DMS 273 (cell line): ENCODE measurements around the gene POM121.
"Not testable (repeated sequence)": the region's sequence is repeated elsewhere in the genome, so short reads cannot be mapped to it uniquely, and the experiment has no call there.

Source experiments
- DNase-seq: peaks from one replicate; lab custom pipeline; 2025; ENCODE audit not compliant: unreplicated experiment; lab: John Stamatoyannopoulos, UW

The POM121 gene

DNA sequence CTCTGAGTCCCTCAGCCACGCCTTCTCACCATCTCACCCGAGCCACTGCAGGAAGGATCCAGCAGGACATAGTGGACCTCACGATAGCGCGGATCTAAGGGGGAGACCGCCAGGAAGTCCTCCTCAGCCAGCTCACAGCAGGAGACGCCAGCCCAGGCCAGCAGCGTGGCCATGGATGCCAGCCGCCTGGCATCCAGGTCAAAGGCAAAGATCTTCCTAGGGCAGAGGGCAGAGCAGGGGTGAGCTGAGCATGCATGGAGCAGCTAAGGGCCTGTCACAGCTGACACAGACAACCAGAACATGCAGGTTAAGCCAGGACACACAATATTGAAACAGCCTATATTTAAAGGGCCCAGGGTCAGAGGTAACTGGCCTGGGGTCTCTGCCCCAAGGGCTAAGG, 24.4 kb downstream of the POM121 start:
- DNase-seq, result not testable (repeated sequence)

DNA sequence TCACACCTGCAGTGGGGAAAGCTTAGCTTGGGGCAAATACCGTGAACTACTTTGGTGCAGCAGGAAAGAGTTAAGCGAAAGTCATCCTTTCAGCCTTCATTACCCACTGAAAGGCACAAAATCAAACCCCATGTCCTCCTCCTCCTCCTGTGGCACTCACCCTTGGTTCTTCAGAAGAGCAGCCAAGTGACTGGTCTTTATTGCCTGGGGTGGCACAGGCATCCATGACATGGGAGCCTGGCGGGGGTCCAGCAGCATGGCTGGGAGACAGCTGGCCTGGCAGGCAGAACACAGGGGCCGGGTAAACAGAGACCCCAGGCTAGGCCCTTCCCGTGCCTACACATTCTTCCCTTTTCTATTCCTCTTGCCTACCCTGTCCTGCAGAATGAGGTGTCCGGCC, 24.8 kb downstream of the POM121 start:
- peak; percentile 83 for DNase-seq

DNA sequence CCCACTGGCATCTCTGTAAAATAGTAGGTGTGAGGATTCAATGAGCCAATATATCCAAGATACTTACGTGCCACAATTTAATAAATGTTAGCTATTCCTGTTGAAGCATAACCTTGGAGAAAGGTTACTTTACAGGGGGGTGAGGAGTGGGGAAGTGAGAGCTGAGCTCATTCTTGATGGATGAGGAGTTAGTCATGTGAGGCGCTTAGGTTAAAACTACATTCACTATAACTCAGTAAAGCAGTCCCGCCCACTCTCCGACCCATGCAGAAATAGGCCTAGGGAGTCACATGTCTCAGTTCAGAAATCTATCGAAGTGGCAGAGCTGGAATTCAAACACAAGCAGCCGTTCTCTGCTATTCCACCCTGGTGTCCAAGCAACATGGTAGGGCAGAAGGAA, 25.5 kb downstream of the POM121 start:
- not testable (repeated sequence) for DNase-seq

DNA sequence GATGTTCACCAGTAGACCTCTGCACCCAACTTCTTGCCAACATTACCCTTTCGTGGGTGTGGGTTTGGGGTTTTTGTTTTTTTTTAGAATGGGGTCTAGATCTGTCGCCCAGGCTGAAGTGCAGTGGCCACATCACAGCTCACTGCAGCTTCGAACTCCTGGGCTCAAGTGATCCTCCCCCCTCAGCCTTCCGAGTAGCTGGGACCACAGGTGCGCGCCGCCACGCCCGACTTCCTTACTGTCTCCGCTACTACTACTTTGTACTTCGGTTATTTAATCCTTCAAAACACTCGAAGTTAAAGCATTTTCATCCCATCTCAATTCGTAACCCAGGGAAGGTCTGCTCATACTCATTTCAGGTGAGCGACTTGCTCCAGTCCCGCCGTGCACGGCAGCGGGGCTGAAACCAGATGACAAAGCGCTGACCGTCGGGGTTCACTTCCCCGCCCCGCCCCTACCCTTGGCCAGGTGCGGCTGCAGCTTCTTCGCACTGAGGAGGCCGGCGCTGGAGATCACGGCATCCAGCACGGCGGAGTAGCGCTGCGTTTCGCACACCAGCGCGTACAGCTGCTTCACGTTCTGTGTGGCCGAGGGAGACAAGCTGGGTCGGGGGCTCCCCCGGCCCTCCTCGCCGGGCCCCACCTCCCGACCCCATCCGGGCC, 29.1 kb downstream of the POM121 start:
- not testable (repeated sequence) for DNase-seq

DNA sequence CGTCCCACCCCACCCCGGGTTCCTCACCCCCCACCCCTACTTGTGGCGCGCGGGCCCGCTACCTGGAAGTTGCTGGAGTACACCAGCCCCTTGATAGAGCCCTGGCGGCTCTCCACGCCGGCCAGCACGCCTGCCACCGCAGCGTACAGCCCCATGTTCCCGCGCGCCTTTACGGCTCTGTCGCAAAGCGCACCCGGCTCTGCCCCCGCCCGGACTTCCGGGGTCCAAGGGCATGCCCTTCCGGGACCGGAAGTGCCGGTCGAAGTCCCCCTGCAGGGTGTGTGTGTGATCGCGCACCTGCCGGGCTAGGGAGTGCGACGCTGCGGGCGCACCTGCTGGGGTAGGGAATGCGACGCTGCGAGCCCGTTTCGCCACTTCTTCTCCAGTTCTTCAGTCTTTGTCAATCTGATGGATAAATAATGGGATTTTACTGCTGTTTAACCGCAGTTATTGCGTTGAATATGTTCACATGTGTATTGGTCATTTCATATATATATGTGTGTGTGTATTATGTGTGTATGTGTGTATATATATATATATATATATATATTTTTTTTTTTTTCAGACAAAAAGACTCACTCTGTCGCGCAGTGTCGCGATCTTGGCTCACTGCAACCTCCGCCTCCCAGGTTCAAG, 29.8 kb downstream of the POM121 start:
- DNase-seq, result not testable (repeated sequence)

DNA sequence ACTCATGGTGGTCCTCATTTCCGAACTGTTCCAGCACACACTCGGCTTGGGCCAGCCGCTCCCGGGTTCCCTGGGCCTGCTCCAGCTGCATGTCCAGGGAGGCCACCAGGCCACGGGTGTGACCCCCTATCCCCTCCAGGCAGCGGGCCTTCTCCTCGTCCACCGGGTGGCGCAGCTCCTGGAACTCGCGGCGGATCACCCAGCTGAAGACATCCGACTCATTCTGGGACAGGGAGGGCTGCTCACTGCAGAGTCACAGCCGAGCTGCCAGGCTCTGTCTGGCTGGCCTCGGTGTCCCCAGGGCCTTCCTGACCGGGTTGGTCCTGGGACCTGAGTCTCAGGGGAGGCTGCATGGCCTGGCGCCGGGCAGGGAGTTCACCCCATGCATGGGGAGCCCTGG, 35.1 kb downstream of the POM121 start:
- DNase-seq, result not testable (repeated sequence)

DNA sequence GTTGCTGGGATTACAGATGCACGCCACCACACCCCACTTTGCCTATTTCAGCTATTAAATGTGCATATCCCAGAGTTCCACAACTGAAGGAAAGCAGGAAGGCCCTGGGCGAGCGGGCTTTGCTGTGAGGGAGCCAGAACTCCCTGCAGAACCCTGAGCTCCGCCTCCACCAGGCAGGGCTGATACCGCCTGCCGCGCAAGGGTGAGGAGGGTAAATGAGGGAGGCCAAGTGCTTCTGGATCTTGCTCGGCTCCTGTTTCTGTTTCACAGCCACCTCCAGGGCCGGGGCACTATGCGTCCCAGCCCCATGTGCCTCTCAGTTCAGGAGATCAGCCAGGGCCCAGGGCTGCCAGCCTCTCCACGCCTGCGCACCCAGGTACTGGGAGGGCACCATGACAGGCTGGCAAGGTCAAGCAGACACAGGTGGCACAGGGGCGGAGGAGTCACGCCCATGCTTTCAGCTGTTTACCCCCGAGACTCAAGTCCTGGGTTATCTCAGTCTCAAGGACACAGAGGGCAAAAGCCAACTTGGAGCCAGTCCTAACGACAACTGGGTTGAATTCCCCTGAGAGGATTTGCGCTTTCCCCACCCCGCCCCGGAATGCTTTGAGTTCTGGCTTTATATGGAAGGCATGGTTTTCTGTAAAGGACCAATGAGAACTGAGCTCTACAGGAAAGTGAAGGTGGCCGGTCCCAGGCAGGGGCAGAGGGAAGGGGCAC, 35.9 kb downstream of the POM121 start:
- DNase-seq, result not testable (repeated sequence)

DNA sequence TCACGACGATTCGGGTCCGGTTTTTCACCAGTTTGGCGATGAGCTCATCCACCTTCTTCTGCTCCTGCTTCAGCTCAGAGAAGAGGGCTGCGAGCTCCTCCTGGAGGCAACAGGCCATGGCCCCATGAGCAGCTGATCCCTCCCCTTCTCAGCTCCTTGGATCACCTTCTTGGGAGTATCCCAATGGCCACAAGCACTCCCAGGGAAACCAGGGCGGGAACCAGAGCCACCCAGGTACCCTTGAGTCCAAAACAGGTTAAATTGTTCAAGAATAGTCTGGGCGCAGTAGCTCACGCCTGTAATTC, 36.4 kb downstream of the POM121 start:
- not testable (repeated sequence) for DNase-seq

DNA sequence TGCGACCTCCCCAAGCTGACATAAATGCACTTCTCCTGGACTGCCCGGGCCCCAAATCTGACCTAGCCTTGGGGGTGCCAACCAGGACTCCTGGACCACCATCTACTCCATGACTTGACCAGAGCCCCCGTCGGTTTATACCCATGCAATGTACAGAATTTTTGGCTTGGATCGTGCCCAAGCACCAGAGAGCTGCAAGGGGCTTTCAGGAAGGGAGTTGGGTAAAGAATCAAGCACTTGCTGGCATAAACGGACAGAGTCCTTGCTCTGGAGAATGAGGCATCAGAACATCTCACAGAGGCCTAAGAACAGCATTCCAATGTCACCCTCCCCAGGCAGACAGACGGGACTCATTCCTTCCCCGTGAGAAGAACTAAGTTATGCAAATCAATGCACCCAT, 38.2 kb downstream of the POM121 start:
- not testable (repeated sequence) for DNase-seq

DNA sequence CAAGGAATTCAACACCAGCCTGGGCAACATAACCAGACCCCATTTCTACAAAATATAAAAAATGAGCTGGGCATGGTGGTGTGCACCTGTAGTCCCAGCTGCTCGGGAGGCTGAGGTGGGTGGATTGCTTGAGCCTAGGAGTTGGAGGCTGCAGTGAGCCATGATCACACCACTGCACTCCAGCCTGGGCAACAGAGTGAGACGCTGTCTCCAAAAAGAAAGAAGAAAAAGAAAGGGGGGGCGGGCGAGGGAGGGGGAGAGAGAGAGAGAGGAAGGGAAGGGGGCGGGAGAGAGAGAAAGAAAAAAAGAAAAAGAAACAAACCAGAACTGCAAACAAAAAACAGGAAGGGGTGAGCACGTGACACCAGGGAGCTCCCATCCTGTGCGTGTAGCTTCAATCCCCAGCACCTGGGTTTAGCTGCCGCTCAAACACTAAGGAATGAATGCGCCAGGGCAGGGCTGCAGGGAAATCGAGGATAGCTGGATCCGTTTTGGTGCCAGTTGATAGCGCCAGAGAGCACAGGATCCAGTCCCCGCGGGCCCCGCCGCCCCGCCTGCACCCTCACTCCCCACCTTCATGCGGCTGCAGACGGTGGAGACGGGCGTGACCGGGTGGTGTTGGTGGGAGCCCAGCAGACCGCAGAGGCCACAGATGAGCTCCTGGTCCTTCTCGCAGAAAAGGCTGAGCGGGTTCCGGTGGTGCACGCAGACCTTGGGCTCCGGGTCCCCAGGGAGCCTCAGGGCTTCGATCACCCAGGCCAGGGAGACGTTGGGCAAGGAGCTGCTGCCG, 40.5 kb downstream of the POM121 start:
- not testable (repeated sequence) for DNase-seq

DNA sequence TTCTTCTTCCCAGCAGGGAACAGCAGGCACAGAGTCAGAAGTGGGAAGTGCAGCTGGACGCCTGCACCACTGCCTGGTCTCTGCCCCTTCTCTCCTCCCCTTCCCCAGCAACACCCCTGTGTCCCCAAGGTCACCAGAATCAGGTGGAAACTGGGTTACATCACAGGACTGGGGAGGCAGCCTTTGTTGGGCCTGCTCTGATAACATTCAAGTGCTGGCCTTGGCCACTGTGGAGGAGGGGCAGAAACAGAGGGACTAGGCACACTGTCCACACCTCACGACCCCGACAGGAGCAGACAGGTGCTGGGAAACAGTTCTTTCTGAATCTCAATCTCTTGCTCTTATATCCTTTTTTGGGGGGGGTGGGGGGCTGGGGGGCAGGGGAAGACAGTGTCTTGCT, 42.0 kb downstream of the POM121 start:
- not testable (repeated sequence) for DNase-seq

DNA sequence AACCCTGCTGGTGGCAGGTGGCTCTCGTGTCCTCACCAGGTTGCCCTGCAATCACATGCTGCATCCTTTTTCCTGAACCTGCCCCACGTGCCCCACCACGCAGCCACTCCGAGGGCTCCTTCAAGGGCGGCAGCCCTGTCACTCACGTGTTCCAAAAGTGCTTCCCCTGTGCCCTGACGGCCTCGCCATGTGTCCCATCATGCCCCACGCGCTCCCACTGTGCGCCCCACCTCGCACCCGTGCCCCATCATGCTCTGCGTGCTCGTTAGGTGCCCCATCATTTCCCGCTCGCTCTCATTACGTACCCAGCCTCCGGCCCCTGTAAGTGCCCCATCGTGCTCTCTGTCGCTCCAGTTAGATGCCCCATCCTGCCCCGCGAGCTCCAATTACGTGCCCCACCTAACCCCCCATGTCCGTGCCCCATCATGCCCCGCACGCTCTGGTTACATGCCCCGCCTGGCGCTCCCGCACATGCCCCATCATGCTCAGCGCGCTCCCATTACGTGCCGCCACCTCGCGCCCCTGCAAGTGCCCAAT, 44.2 kb downstream of the POM121 start, which contains the start of gene TRIM74:
Gene TRIM74 (minus strand): TSS at position 487 of the 537 bp plus-strand sequence. CDS start 3,309 bp downstream, outside the sequence.
- not testable (repeated sequence) for DNase-seq

DNA sequence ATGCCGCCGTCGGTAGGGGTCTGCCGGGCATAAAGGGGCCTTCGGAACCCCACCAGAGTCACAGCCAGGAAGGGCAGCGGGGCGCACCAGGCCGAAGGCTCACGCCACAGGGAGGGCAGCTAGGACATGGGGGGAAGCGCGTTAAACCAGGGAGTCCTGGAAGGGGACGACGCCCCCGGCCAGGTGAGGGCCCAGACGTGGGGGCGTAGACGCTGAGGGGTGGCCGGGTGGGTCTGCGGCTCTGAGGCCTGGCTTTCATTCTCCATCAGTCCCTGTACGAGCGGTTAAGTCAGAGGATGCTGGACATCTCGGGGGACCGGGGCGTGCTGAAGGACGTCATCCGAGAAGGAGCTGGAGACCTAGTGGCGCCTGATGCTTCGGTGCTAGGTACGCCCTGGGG, 44.8 kb downstream of the POM121 start:
- not testable (repeated sequence) for DNase-seq

DNA sequence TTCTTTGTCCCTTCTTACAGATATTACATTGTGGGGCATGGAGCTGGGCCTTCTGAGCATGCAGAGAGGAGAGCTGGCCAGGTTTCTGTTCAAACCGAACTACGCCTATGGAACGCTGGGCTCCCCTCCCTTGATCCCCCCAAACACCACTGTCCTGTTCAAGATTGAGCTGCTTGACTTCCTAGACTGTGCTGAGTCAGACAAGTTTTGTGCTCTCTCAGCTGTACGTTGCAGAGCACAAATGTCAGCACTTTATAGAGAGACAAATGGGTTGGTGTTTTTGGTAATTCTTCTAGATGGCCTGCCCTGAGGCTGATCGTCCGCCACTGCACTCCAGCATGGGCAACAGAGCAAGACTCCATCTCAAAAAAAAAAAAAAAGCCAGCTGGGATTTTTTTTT, 46.6 kb downstream of the POM121 start:
- DNase-seq, result not testable (repeated sequence)

DNA sequence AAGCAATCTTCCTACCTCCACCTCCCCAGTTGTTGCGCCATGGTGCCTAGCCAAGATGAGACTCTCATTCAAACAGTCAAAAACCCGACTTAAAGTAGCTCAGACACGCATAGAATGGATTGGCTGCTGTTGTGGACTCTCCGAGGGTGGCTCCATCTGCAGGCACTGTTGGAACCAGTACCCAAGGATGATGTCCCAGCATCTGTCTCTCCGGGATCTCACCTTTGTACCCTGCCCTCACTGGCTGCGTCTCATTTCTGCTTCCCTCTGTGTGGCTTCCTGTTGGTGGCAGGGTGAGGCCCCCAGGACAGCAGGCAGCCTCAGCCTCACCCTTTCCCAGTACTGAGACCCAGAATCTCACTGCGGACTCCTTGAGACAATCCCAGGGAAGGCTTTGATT, 49.9 kb downstream of the POM121 start:
- not testable (repeated sequence) for DNase-seq

DNA sequence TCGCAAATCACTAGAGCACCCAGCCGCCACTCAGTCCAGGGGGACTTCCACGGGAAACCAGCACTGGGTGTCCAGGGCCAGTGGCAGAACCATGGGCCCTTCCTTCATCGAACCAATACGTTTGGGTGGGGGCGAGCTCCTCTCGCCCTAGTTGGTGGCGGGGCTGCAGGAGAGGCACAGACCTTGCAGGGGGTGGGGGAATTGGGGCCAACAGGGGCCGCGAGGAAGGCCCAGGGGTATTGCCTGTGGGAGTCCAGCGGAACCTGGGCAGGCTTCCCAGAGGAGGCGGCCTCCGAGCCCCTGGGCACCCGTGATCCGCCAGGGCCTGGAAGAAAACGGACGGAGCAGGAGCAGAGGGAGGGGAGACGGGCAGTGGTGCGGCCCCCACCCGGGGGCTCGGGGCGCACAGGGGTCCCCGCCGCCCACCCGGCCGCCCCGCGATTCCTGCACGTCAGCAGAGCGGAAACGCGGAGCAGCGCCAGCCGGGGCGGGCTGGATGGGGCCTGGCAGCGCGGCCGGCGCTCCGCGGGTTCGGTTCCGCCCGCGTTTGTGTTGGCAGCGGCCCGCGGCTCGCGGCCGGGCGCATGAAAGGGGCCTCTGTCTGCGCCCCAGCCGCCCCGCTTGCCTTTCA, 50.9 kb downstream of the POM121 start:
- DNase-seq, result not testable (repeated sequence)

DNA sequence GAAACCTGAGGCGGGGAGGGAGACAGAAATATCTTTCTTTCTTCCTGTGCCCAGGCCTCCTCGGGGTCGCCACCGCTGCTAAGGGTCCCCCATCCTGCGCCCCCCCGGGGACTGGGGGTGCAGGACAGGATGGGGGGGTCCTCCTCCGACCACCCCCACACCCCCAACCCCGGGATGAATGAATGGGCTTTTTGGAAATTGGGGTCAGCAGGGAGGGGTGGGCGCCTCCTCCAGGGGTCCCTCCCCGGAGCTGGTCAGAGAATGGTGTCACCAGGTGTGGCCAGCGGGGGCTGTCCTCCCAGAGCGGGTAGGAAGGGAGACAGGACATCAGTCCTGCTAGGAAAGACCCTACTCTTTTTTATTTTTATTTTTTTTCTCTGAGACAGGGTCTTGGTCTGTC, 51.5 kb downstream of the POM121 start:
- DNase-seq, result not testable (repeated sequence)

DNA sequence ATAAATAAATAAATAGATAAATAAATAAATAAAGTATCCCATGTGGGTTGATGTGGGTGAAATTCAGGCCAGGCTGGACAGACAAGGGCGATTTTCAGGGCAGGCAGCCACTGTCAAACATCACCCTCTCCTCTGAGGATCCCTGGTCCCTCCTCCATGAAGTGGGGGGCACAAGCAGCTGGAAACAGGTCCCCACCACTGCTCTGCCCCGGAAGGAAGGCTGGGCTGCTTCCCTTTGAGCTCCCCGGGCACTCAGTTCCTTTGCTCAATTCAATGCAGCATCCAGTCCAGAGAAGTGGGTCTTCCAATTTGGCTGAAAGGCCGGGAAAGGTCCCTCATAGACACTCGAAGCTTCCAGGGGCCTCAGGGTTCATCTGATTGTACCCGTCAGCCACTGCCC, 55.5 kb downstream of the POM121 start:
- not testable (repeated sequence) for DNase-seq

DNA sequence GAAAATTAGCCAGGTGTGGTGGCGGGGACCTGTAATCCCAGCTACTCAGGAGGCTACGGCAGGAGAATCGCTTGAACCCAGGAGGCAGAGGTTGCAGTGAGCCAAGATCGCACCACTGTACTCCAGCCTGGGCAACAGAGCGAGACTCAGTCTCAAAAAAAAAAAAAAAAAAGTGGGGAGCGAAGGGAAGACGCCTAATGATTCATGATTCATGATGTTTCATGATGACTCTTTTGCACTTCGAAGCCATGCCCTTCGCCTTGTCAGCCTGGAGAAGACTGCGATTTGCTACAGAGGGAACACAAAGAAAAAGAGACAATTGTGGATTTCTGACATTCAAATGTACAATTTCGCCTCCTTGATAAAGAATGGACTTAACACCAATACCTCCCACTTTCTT, 57.2 kb downstream of the POM121 start:
- DNase-seq, result not testable (repeated sequence)

DNA sequence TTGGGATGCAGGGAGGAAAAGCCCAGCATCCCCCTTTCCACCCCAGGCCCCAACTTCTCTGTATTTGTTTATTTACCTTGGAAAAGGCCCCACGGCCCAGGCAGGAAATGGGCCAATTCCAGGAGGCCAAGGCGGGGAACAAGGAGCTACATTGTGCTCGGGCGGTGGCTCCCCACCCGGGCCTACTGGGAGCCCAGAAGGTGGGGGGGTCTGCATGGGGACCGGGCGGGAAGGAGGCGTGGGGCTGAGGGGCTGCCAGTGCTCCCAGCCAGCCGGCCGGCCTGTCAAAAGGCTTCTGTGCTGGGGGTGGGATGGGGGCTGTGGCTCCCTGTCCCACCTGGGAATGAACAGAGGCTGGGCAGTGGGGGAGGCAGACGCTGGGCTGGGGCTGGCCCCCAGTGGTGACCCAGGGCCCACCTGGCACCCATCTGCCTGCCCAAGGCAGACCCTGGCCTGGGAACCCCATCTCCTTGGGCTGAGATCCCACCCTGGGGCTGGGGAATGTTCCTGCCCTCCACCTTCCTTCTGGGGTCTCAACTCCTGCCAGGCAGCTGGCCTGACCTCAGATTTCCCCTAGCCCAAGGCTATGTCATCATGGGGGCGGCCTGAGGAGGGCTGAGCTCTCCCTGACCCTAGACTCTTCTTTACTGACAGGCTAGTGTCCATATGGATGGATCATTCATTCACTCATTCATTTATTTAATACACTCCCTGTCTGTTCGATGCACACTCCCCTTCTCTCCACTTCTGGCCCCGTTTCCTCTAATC, 65.4 kb downstream of the POM121 start:
- DNase-seq, result not testable (repeated sequence)
